ENCODE data around the gene CCNB1. TPM values are rescaled to one million over a fixed set of nuclear protein-coding genes. Genes with fewer than 3 reads are reported as not detected.

The CCNB1 gene
- total RNA-seq, 1 experiment from 2014 or later: 281 TPM

DNA sequence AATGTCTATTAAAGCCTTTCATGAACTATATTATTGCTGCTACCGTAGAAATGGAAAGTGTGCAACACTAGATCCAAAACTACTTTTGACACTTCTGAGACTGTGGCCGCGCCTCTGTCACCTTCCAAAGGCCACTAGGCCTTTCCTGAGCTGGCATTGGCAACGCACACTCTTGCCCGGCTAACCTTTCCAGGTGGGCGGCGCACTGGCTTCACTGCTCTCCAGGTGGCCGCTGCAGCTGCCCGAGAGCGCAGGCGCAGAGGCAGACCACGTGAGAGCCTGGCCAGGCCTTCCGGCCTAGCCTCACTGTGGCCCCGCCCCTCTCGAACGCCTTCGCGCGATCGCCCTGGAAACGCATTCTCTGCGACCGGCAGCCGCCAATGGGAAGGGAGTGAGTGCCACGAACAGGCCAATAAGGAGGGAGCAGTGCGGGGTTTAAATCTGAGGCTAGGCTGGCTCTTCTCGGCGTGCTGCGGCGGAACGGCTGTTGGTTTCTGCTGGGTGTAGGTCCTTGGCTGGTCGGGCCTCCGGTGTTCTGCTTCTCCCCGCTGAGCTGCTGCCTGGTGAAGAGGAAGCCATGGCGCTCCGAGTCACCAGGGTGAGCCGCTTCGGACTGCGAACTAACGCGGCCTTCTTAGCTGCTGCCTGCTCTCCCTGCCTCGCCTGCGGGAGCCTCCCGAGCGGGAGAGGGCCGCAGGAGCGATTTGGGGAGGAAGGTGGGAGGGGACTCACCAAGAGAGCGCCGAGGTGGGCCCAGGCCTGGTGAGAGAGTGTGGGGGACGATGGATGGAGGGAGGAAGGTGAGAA, at the start of gene CCNB1 (continued):
- TF ChIP-seq, protein P1, sequence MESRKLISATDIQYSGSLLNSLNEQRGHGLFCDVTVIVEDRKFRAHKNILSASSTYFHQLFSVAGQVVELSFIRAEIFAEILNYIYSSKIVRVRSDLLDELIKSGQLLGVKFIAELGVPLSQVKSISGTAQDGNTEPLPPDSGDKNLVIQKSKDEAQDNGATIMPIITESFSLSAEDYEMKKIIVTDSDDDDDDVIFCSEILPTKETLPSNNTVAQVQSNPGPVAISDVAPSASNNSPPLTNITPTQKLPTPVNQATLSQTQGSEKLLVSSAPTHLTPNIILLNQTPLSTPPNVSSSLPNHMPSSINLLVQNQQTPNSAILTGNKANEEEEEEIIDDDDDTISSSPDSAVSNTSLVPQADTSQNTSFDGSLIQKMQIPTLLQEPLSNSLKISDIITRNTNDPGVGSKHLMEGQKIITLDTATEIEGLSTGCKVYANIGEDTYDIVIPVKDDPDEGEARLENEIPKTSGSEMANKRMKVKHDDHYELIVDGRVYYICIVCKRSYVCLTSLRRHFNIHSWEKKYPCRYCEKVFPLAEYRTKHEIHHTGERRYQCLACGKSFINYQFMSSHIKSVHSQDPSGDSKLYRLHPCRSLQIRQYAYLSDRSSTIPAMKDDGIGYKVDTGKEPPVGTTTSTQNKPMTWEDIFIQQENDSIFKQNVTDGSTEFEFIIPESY (IDR thresholded peaks at IDR 0.05; ENCODE audit: extremely low read depth, insufficient replicate concordance, low read length): peak; percentile 9
- TF ChIP-seq YY1 (IDR thresholded peaks at IDR 0.05; ENCODE audit: extremely low read depth, insufficient replicate concordance, low read depth, low read length): no peak
- TF ChIP-seq POLR2AphosphoS5 (IDR thresholded peaks at IDR 0.05; ENCODE audit: low read depth, low read length): peak; percentile 81

DNA sequence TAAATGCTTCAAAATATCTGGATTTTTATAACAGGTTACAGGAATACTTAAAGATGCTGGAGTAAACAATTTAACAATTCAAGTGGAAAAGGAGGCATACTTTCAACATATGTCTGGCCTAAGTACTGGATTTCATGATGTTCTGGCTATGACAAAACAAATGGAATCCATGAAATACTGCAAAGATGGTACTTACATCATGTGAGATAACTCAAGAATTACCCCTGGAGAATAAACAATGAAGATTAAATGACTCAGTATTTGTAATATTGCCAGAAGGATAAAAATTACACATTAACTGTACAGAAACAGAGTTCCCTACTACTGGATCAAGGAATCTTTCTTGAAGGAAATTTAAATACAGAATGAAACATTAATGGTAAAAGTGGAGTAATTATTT, 37.5 kb upstream of the CCNB1 start:
- H2AFZ ChIP-seq (ENCODE audit: low read depth, low read length, poor library complexity, severe bottlenecking): no peak overlapping the region
- H3K79me2 ChIP-seq (ENCODE audit: insufficient read depth, low read length): no peaks in the 10 kb centered on the region
- no peaks in the 10 kb centered on the region for H3K4me1 ChIP-seq (ENCODE audit: control insufficient read depth in 1 of 2, insufficient read depth in 2 of 2, low read length in 2 of 2)
- H3K9ac ChIP-seq (ENCODE audit: low read length): no peak overlapping the region
- no peak for ATAC-seq
- DNase-seq (ENCODE audit: low read depth, low spot score): no peak
- ChIA-PET POLR2A (no interaction called here), CTCF (no interaction called here), RAD21 (ENCODE audit: low non-redundant PET in 1 of 2, low total read pairs in 2 of 2, uncharacterized antibody in 2 of 2, unreplicated experiment in 2 of 2) (no interaction called here)
- H3K9me2 ChIP-seq (ENCODE audit: insufficient read depth): no peaks in the 10 kb centered on the region
- no peak overlapping the region for H3K27ac ChIP-seq (ENCODE audit: low read depth, low read length)
- peaks cover 3 to 15% of the 10 kb centered on the region in 2 experiments; a peak in 3 of 4 replicates for H3K36me3 ChIP-seq (ENCODE audit: control insufficient read depth in 1 of 2, insufficient read depth in 2 of 2, low read length in 2 of 2)
- BruUV-seq (replicated peaks): no TSS peak
- H3K27me3 ChIP-seq (ENCODE audit: insufficient read depth, low read length): no peaks in the 10 kb centered on the region
- no peak overlapping the region for H3K4me2 ChIP-seq (ENCODE audit: low read length)
- intact Hi-C loops (cut with micrococcal nuclease): loop anchor here (10.0 kb wide), 2 partner anchors 55 to 185 kb away; no protein-coding TSS in a partner anchor
- TF ChIP-seq CBX3 (IDR thresholded peaks at IDR 0.05; ENCODE audit: low read depth): no peak
- no peak for TF ChIP-seq SP1 (IDR thresholded peaks at IDR 0.05; ENCODE audit: low read depth)
- TF ChIP-seq, protein P2, sequence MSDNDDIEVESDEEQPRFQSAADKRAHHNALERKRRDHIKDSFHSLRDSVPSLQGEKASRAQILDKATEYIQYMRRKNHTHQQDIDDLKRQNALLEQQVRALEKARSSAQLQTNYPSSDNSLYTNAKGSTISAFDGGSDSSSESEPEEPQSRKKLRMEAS (IDR thresholded peaks at IDR 0.05): no peak
- TF ChIP-seq JUND (IDR thresholded peaks at IDR 0.05): no peak
- TF ChIP-seq, protein P3, sequence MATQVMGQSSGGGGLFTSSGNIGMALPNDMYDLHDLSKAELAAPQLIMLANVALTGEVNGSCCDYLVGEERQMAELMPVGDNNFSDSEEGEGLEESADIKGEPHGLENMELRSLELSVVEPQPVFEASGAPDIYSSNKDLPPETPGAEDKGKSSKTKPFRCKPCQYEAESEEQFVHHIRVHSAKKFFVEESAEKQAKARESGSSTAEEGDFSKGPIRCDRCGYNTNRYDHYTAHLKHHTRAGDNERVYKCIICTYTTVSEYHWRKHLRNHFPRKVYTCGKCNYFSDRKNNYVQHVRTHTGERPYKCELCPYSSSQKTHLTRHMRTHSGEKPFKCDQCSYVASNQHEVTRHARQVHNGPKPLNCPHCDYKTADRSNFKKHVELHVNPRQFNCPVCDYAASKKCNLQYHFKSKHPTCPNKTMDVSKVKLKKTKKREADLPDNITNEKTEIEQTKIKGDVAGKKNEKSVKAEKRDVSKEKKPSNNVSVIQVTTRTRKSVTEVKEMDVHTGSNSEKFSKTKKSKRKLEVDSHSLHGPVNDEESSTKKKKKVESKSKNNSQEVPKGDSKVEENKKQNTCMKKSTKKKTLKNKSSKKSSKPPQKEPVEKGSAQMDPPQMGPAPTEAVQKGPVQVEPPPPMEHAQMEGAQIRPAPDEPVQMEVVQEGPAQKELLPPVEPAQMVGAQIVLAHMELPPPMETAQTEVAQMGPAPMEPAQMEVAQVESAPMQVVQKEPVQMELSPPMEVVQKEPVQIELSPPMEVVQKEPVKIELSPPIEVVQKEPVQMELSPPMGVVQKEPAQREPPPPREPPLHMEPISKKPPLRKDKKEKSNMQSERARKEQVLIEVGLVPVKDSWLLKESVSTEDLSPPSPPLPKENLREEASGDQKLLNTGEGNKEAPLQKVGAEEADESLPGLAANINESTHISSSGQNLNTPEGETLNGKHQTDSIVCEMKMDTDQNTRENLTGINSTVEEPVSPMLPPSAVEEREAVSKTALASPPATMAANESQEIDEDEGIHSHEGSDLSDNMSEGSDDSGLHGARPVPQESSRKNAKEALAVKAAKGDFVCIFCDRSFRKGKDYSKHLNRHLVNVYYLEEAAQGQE (IDR thresholded peaks at IDR 0.05; ENCODE audit: low read depth): no peak
- no peak for TF ChIP-seq SIN3A (IDR thresholded peaks at IDR 0.05; ENCODE audit: low read depth)
- no peak for TF ChIP-seq TCF7L2 (IDR thresholded peaks at IDR 0.05; ENCODE audit: borderline replicate concordance, extremely low read depth, insufficient read depth, insufficient read length)
- TF ChIP-seq EZH2 (IDR thresholded peaks at IDR 0.05): no peak
- TF ChIP-seq FOSL1 (IDR thresholded peaks at IDR 0.05; ENCODE audit: low read depth): no peak
- TF ChIP-seq ELF1 (IDR thresholded peaks at IDR 0.05; ENCODE audit: borderline replicate concordance, low read depth): no peak
- no peaks in the 10 kb centered on the region for H4K20me1 ChIP-seq (ENCODE audit: insufficient read depth)
- no peak overlapping the region for H3K4me3 ChIP-seq (replicated peaks in 1 of 2; ENCODE audit: low read depth in 1 of 2, low read length in 2 of 2)
- no peaks in the 10 kb centered on the region for H3K9me3 ChIP-seq (ENCODE audit: control insufficient read depth in 1 of 2, insufficient read depth in 1 of 2, low read depth in 1 of 2, low read length in 2 of 2)

Measured in HCT116 (cell line).